Choroid plexus epithelial cell (primary cell): Measurements from ENCODE around the gene LCLAT1.

Experiments used
- DNase-seq: peaks from one replicate; pipeline ENCODE4 v3.0.0-alpha.2; 2010; ENCODE audit warnings: low read depth
- H3K4me3 ChIP-seq: 2 replicates; pipeline ENCODE4 v1.5.1; 2011; ENCODE audit warnings: low read depth, mild to moderate bottlenecking, control low read depth, low read length, moderate library complexity
- TF ChIP-seq, protein P1 (sequence below): conservative IDR thresholded peaks from 2 replicates; pipeline ENCODE4 v1.5.1; 2011; ENCODE audit warnings: low read depth, mild to moderate bottlenecking, control low read depth, inconsistent platforms, low read length, moderate library complexity

LCLAT1 gene

DNA sequence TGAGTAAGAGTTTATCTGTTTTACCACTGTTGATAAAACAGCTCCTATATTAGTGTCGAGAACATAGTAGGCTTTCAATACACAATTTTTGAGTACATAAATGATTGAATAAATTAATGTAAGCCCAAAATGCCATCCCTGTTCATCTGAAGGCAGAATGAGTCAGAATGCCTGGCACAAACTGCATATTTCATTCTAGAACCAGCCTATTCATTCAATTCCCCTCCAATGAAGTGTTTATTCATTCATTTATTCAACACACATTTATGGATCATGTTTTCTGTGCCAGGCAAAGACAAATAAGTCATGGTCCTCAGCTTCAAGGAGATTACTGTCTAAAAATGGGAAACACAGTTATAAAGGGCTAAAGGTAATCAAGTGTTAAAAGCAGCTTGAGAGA is 22.8 kb upstream of the LCLAT1 start:
- DNase-seq: no peak
- TF ChIP-seq, protein P1, sequence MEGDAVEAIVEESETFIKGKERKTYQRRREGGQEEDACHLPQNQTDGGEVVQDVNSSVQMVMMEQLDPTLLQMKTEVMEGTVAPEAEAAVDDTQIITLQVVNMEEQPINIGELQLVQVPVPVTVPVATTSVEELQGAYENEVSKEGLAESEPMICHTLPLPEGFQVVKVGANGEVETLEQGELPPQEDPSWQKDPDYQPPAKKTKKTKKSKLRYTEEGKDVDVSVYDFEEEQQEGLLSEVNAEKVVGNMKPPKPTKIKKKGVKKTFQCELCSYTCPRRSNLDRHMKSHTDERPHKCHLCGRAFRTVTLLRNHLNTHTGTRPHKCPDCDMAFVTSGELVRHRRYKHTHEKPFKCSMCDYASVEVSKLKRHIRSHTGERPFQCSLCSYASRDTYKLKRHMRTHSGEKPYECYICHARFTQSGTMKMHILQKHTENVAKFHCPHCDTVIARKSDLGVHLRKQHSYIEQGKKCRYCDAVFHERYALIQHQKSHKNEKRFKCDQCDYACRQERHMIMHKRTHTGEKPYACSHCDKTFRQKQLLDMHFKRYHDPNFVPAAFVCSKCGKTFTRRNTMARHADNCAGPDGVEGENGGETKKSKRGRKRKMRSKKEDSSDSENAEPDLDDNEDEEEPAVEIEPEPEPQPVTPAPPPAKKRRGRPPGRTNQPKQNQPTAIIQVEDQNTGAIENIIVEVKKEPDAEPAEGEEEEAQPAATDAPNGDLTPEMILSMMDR: no peak
- no peak overlapping the region for H3K4me3 ChIP-seq

DNA sequence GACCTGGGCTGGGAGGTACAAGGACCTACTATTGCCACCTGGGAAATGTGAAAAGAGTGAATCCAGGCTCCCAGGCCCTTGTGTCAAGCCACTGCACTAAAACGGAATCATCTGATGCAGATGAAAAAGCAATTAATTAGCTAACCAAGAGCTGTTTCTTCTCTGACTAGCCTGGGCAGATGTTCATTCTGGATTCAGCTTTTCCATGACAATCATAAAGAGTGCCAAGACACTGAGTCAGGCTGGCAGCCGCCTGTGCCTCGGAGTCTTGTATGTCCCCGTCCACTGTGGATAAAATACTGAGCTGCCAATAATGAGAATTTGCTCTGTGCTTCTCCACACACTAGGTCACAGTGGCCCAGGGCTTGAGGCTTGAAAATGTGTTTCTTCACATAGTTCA is 21.7 kb upstream of the LCLAT1 start:
- DNase-seq: no peak
- TF ChIP-seq, protein P1: no peak
- H3K4me3 ChIP-seq: no peak overlapping the region

DNA sequence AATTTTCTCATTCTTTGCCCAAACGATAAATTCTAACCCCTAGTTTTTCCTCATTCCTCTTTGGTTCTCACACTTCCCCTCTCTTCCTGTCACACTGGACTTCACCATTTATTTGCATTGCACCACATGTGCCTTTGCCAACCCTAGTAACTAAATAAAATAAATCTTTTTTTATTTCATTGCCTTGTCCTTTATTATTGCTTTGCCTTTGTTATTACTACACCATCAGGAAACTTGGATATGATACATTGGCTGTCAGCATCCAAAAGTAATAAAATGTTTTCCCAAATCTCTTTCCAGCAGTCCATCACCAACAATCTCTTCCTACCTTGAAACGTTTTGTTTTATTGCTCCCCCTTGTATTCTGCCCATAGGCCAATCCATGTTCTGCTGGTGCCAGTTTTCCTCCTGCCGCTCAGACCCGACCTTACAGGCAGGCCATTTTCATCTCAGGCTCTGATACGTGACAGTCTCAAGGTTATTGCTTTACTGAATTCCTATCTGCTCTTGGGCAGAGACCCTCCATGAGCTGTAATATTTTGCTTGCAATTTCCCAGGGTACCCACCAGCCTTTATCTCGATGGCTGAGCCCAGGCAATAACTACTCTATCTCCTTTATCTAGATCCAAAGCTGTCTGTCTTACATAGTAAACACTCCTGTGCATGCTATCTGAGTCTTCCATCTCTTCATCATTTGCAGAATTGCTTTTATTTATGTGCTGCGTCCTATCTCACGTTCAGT is 19.3 kb upstream of the LCLAT1 start:
- no peak for DNase-seq
- TF ChIP-seq, protein P1: no peak
- no peak overlapping the region for H3K4me3 ChIP-seq

DNA sequence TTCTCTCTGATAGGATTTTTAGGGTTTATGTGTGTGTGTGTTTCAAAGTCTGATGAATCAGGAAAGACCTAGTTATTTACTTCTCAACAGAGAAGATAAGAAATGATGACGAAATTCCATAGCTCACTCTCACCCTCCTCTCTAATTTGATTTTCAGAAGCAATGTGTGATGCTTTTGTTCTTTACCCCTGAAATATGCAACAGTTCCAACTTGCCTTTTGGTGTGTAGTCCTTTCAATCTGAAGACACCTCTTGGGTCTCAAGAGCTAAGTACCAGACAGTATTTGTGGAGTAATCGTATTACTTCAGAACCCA is 18.7 kb upstream of the LCLAT1 start:
- H3K4me3 ChIP-seq: no peak overlapping the region
- TF ChIP-seq, protein P1: no peak
- no peak for DNase-seq

DNA sequence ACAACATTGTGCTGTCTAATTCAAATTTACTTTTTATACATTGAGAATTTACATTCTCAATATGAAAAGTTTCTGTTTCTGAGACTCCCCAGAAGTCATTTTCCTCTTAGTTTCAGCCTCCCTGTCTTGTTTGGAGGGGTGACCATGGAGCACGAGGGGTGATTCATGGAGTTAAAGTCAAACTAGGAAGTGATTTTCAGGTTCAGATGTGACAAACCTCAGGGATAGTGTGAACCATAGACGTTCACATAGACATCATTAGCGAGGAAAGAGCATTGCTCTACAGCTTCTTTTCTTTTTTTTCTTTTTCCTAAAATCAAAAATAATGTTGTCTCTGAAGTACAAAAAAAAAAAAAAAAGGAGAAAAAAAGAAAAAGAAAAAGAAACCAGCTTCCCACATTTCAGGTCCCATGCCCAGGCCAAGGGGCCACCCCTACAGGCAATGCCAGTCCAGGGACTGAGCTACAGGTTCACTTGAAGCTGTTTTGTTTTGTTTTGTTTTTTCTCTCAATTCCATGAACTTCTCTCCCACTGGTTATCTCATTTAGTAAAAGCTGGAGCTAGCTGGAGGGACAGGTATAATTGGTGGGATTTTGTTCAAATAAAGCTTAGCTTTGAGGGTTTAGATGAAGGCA is 18.1 kb upstream of the LCLAT1 start:
- no peak overlapping the region for H3K4me3 ChIP-seq
- TF ChIP-seq, protein P1: no peak
- no peak for DNase-seq

DNA sequence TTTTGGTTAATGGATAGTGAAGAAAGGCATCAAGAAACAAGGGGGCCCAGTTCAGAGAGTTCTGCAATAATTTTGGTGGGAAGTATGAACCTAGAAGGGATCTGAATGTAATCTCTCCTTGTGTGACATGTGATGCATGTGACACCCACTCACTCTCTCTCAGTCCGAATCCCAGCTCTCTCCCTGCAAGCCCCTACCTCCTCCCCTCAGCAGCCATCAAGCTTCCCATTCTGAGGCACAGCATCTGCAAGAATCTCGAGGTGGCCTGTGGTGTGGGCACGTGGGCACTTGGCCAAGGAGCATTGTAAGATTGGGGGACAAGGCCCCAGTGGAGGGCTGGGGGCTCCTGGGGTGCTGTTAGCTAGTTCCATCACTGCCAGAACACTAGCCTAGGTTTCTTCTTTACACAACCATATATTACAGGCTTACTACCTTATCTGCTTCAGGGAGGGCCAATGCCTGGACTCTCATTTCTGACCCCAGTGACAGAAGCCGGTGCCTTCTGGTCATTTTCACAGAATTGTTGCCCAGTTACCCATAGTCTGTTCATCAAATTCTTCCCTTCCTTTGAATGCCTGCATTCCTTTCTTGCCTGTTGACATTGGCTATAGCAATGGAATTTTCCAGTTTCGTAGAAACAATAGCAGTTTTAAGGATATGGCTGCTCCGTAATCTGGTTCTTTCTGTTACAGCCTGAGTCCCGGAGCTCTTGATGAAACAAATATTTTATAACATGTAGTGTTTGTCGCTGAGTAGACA is 13.3 kb upstream of the LCLAT1 start:
- H3K4me3 ChIP-seq: no peak overlapping the region
- peak; percentile 36 for DNase-seq
- TF ChIP-seq, protein P1: no peak

DNA sequence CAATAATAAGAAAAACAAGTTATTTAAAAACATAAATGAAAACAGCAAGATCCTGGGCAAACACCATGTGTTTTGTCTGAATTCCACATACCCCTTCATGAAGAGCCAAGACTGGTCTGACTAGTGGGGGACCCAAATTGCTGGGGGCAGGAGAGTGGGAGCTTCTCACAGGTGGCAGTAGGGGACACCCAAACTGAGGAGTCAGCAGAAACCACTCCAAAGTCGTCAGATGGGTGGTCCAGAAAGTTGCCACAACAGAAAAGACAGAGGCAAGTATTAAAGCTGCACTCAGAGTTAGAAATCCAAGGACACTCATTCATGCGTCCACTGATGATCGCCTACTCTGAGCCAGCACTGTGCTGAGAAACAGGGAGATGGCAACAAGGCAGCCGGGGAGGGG is 12.3 kb upstream of the LCLAT1 start:
- TF ChIP-seq, protein P1: no peak
- no peak overlapping the region for H3K4me3 ChIP-seq
- DNase-seq: no peak
